NCI-H1092 treated with DMSO at 0.1 percent for 48 hours (cell line): Measurements from ENCODE around the gene PLPPR3.

ENCODE experiments used
- DNase-seq: peaks from one replicate; lab custom pipeline; 2025; lab: John Stamatoyannopoulos, UW

The PLPPR3 gene

GRCh38 chr19:772730-773436 lies 48.9 kb downstream of the PLPPR3 start:
- no peak for DNase-seq

GRCh38 chr19:772063-772462 lies 49.7 kb downstream of the PLPPR3 start:
- no peak for DNase-seq

GRCh38 chr19:771332-771785 lies 50.4 kb downstream of the PLPPR3 start:
- no peak for DNase-seq

GRCh38 chr19:769616-770015 lies 52.1 kb downstream of the PLPPR3 start:
- DNase-seq, result no peak

GRCh38 chr19:768424-768823 lies 53.3 kb downstream of the PLPPR3 start:
- DNase-seq, result no peak

- no peak for DNase-seq
Observed at GRCh38 chr19:765179-765738, 56.5 kb downstream of the PLPPR3 start.

- no peak for DNase-seq
Observed at GRCh38 chr19:764301-764700, 57.5 kb downstream of the PLPPR3 start.

- DNase-seq, result no peak
Observed at GRCh38 chr19:763869-764268, 57.9 kb downstream of the PLPPR3 start.

GRCh38 chr19:763181-763580 lies 58.6 kb downstream of the PLPPR3 start:
- DNase-seq, result no peak
